Fibroblast of mammary gland (primary cell): Measurements from ENCODE around the gene HAND2.

Source experiments
- DNase-seq: peaks from one replicate; pipeline ENCODE4 v3.0.0-alpha.2; 2010; ENCODE audit warnings: low read depth
- H3K4me3 ChIP-seq: 2 replicates; pipeline ENCODE4 v1.5.1; 2011; ENCODE audit warnings: low read depth, mild to moderate bottlenecking, low read length, moderate library complexity; ENCODE audit not compliant: control insufficient read depth
- CTCF ChIP-seq: conservative IDR thresholded peaks from 2 replicates; pipeline ENCODE4 v1.5.1; 2011; ENCODE audit warnings: low read depth, low read length, inconsistent platforms; ENCODE audit not compliant: control insufficient read depth, insufficient read depth

HAND2 gene

GRCh38 chr4:173501592-173502150 lies 28.4 kb downstream of the HAND2 start:
- no peak overlapping the region for H3K4me3 ChIP-seq

DNA sequence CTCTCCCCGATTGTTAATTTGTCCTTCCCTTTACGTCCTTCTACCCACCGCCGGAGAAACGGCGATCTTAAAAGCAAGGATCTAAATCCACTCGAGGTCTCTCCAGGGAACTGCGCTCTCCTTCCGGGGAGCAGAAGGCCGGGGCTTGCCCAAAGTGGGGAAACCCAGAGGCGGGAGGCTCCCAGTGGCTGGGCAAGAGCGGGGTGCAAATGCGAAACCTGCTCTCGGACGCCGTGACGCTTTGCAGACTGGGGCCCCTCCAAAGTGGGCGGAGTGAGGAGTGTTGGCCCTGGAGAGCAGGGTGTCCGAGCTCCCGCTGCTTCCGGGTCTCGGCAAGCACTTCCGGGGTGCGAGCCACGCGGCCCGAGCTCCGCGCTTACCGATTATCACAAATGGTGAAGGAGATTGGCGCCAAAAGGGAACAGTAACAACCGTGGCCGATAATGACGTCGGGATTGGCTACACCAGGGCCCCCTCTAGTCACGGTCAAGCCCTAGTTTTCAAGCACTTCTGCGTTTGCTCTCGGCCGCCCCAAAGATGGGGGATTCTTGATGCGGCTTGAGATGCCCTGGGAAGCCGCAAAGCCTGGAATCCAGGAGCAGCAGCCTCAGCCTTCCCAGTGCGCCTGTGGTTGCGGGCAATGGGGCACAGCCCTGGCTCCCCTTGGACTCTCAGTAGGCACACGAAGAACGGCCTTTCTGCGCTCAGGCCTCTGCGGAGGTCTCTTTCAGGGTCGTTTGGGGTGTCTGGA lies 29.0 kb downstream of the HAND2 start:
- no peak overlapping the region for H3K4me3 ChIP-seq
- DNase-seq: no peak
- TF ChIP-seq CTCF: no peak

More at GRCh38 chr4:173501592-173502150, 28.4 kb downstream of the HAND2 start:
- DNase-seq: no peak
- TF ChIP-seq CTCF: no peak

- H3K4me3 ChIP-seq: no peak overlapping the region
- no peak for TF ChIP-seq CTCF
- no peak for DNase-seq
Observed at GRCh38 chr4:173499658-173500535, 30.1 kb downstream of the HAND2 start.

GRCh38 chr4:173498771-173499170 lies 31.3 kb downstream of the HAND2 start:
- no peak overlapping the region for H3K4me3 ChIP-seq
- TF ChIP-seq CTCF: no peak
- DNase-seq: peak; percentile 41

DNA sequence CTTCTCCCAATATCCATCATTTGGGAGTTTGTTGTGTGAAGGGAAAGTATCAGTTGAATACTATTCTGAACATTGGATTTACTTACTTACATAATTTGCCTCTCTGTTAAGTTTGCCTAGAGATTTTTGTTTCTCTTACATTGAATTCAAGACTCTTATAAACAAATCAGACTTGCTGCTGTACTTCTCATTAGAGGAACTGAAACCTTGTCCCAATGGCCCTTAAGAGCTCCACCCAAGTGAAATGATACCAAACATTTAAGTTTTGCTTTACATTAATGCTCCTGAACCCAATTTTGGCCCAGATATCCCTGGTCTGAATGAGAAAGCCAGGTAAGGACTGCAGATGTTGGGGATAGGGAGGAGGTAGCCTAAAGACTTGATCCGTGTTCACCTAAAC lies 32.0 kb downstream of the HAND2 start:
- DNase-seq: no peak
- no peak for TF ChIP-seq CTCF
- no peak overlapping the region for H3K4me3 ChIP-seq

GRCh38 chr4:173494013-173494970 lies 35.7 kb downstream of the HAND2 start:
- DNase-seq: peak; percentile 78
- peak; percentile 87 for TF ChIP-seq CTCF

More at GRCh38 chr4:173494013-173494970, 35.7 kb downstream of the HAND2 start:
- H3K4me3 ChIP-seq: peak overlapping the region; percentile 27
